GOT3 (cell line): ENCODE data around the gene GASK1B.

Experiments used
- DNase-seq: peaks from one replicate; lab custom pipeline; 2025; ENCODE audit warnings: mixed read lengths; lab: John Stamatoyannopoulos, UW

Gene GASK1B

GRCh38 chr4:158186815-158187214 lies 14.0 kb upstream of the GASK1B start:
- DNase-seq = no peak

- DNase-seq = no peak
Measured at GRCh38 chr4:158182736-158183135, 9.9 kb upstream of the GASK1B start.

- DNase-seq = no peak
Measured at GRCh38 chr4:158181906-158182305, 9.1 kb upstream of the GASK1B start.

GRCh38 chr4:158179465-158179864 lies 6.6 kb upstream of the GASK1B start:
- DNase-seq = no peak

- no peak for DNase-seq
Measured at GRCh38 chr4:158176776-158177175, 4.0 kb upstream of the GASK1B start.

- DNase-seq = no peak
Measured at GRCh38 chr4:158176108-158176507, 3.3 kb upstream of the GASK1B start.

GRCh38 chr4:158170691-158171561 lies 1.9 kb downstream of the GASK1B start:
- no peak for DNase-seq

GRCh38 chr4:158169931-158170690 lies 2.7 kb downstream of the GASK1B start:
- DNase-seq = no peak

- DNase-seq = no peak
Measured at GRCh38 chr4:158169506-158169905, 3.3 kb downstream of the GASK1B start.

- no peak for DNase-seq
Measured at GRCh38 chr4:158168606-158169005, 4.2 kb downstream of the GASK1B start.

- no peak for DNase-seq
Measured at GRCh38 chr4:158166701-158167100, 6.1 kb downstream of the GASK1B start.

- no peak for DNase-seq
Measured at GRCh38 chr4:158164768-158165213, 8.0 kb downstream of the GASK1B start.

- no peak for DNase-seq
Measured at GRCh38 chr4:158163941-158164767, 8.7 kb downstream of the GASK1B start.

- DNase-seq = no peak
Measured at GRCh38 chr4:158162631-158163030, 10.2 kb downstream of the GASK1B start.

- DNase-seq = no peak
Measured at GRCh38 chr4:158161551-158162354, 11.1 kb downstream of the GASK1B start.

- no peak for DNase-seq
Measured at GRCh38 chr4:158159718-158160094, 13.1 kb downstream of the GASK1B start.

GRCh38 chr4:158159054-158159717 lies 13.6 kb downstream of the GASK1B start:
- no peak for DNase-seq

- DNase-seq = no peak
Measured at GRCh38 chr4:158157412-158157811, 15.4 kb downstream of the GASK1B start.

GRCh38 chr4:158155656-158156356 lies 17.0 kb downstream of the GASK1B start:
- DNase-seq = no peak

- DNase-seq = no peak
Measured at GRCh38 chr4:158147151-158147550, 25.7 kb downstream of the GASK1B start.
